ENCODE data around the gene HOXB6.

GRCh38 chr17:48631693-48632578 is 27.1 kb upstream of the HOXB6 start:
- TF ChIP-seq EZH2 (IDR thresholded peaks at IDR 0.05) (no peak), POLR2AphosphoS5 (IDR thresholded peaks at IDR 0.05; ENCODE audit: borderline replicate concordance, low read depth, low read length) (no peak), FOXP2 (optimal IDR thresholded peaks at IDR 0.05; ENCODE audit: control extremely low read depth, extremely low read length, insufficient read depth) (no peak)

Data from SK-N-MC (cell line).